GM12892 (cell line): ENCODE data around the gene JAKMIP3. TPM values are rescaled to one million over a fixed set of nuclear protein-coding genes. Genes with fewer than 3 reads are reported as not detected.

Source experiments
- DNase-seq: peaks from one replicate; pipeline ENCODE4 v3.0.0; 2011; ENCODE audit not compliant: insufficient read length
- FAIRE-seq: peaks from 2 replicates; lab custom pipeline; 2011; peaks lifted over from hg19 to GRCh38; lab: Jason Lieb, UNC
- POLR2A ChIP-seq: IDR thresholded peaks from 2 replicates; pipeline ENCODE4 v1.6.1; 2011; ENCODE audit warnings: low read depth, low read length, control low read depth
- POLR2AphosphoS5 ChIP-seq: IDR thresholded peaks from 2 replicates; pipeline ENCODE4 v1.6.1; 2011; ENCODE audit warnings: low read depth, low read length, control low read depth
- TAF1 ChIP-seq: IDR thresholded peaks from 2 replicates; pipeline ENCODE4 v1.6.1; 2011; ENCODE audit warnings: low read depth, mild to moderate bottlenecking, control low read depth, low read length, borderline replicate concordance
- polyA plus RNA-seq: library from polyadenylated mRNA; unstranded; fragments of >200 nt; gene quantifications from one replicate; pipeline ENCODE4 v1.2.1, GENCODE V29; 2012; ENCODE audit warnings: missing spikeins, inconsistent platforms; ENCODE audit not compliant: missing spikeins

JAKMIP3 gene
- polyA plus RNA-seq = not detected

GRCh38 chr10:132065491-132066105, at the start of gene JAKMIP3:
Gene JAKMIP3, plus strand, starts transcription at chr10:132065946. Its CDS starts 38,863 bp downstream, at chr10:132104809.
- DNase-seq = no peak
- no peak for FAIRE-seq
- no peak for TF ChIP-seq POLR2A
- no peak for TF ChIP-seq TAF1
- TF ChIP-seq POLR2AphosphoS5 = no peak

- no peak for FAIRE-seq
- DNase-seq = no peak
- no peak for TF ChIP-seq POLR2AphosphoS5
- TF ChIP-seq POLR2A = no peak
Measured at GRCh38 chr10:132016514-132016913, 49.2 kb upstream of the JAKMIP3 start.

GRCh38 chr10:132018446-132018845, 47.3 kb upstream of the JAKMIP3 start:
- TF ChIP-seq POLR2A (no peak), TAF1 (no peak), POLR2AphosphoS5 (no peak)
- DNase-seq = no peak
- FAIRE-seq = no peak

GRCh38 chr10:132019366-132019765, 46.4 kb upstream of the JAKMIP3 start:
- DNase-seq = no peak
- TF ChIP-seq POLR2AphosphoS5 (no peak), TAF1 (no peak), POLR2A (no peak)
- FAIRE-seq = no peak

GRCh38 chr10:132020456-132020855, 45.3 kb upstream of the JAKMIP3 start:
- DNase-seq (no peak), FAIRE-seq (no peak)
- TF ChIP-seq TAF1 (no peak), POLR2A (no peak), POLR2AphosphoS5 (no peak)

GRCh38 chr10:132021046-132021445, 44.7 kb upstream of the JAKMIP3 start:
- TF ChIP-seq TAF1 (no peak), POLR2AphosphoS5 (no peak), POLR2A (no peak)
- DNase-seq = no peak
- FAIRE-seq = no peak

GRCh38 chr10:132021504-132022143, 44.1 kb upstream of the JAKMIP3 start:
- no peak for TF ChIP-seq POLR2A
- no peak for TF ChIP-seq POLR2AphosphoS5
- FAIRE-seq = no peak

GRCh38 chr10:132022241-132022640, 43.5 kb upstream of the JAKMIP3 start:
- DNase-seq (no peak), FAIRE-seq (no peak)
- TF ChIP-seq POLR2A = no peak
- no peak for TF ChIP-seq TAF1
- no peak for TF ChIP-seq POLR2AphosphoS5

More at GRCh38 chr10:132021504-132022143, 44.1 kb upstream of the JAKMIP3 start:
- no peak for DNase-seq

- DNase-seq (peak; percentile 70), FAIRE-seq (no peak)
- no peak for TF ChIP-seq POLR2AphosphoS5
- TF ChIP-seq POLR2A = no peak
- TF ChIP-seq TAF1 = no peak
Measured at GRCh38 chr10:132023092-132023811, 42.5 kb upstream of the JAKMIP3 start.

GRCh38 chr10:132027423-132027983, 38.2 kb upstream of the JAKMIP3 start:
- TF ChIP-seq POLR2A = no peak
- TF ChIP-seq TAF1 = no peak
- no peak for TF ChIP-seq POLR2AphosphoS5
- DNase-seq = no peak
- no peak for FAIRE-seq

- DNase-seq = no peak
- TF ChIP-seq TAF1 (no peak), POLR2A (no peak), POLR2AphosphoS5 (no peak)
- no peak for FAIRE-seq
Measured at GRCh38 chr10:132028706-132029105, 37.0 kb upstream of the JAKMIP3 start.

- no peak for FAIRE-seq
- TF ChIP-seq TAF1 (no peak), POLR2A (no peak), POLR2AphosphoS5 (no peak)
- no peak for DNase-seq
Measured at GRCh38 chr10:132030898-132031463, 34.8 kb upstream of the JAKMIP3 start.
